Measurements from ENCODE around the gene RPL37.
"Not testable (repeated sequence)": the region's sequence is repeated elsewhere in the genome, so short reads cannot be mapped to it uniquely, and the experiment has no call there.

RPL37 gene

GRCh38 chr5:40834849-40835787, at the start of gene RPL37:
TSS of gene RPL37 (minus strand) at chr5:40835222. CDS start at chr5:40835185, 37 bp downstream.
- peak; percentile 76 to 91 for DNase-seq (ENCODE audit: low read depth in 1 of 2, low spot score in 1 of 2)

- not testable (repeated sequence) for DNase-seq (ENCODE audit: low read depth in 1 of 2, low spot score in 1 of 2)
Observed at GRCh38 chr5:40883051-40883450, 48.0 kb upstream of the RPL37 start.

- DNase-seq (ENCODE audit: low read depth in 1 of 2, low spot score in 1 of 2): no peak
Observed at GRCh38 chr5:40882291-40882690, 47.3 kb upstream of the RPL37 start.

- no peak for DNase-seq (ENCODE audit: low read depth in 1 of 2, low spot score in 1 of 2)
Observed at GRCh38 chr5:40879163-40879942, 44.3 kb upstream of the RPL37 start.

- no peak for DNase-seq (ENCODE audit: low read depth in 1 of 2, low spot score in 1 of 2)
Observed at GRCh38 chr5:40877371-40877988, 42.5 kb upstream of the RPL37 start.

- no peak for DNase-seq (ENCODE audit: low read depth in 1 of 2, low spot score in 1 of 2)
Observed at GRCh38 chr5:40875958-40876357, 40.9 kb upstream of the RPL37 start.

- no peak for DNase-seq (ENCODE audit: low read depth in 1 of 2, low spot score in 1 of 2)
Observed at GRCh38 chr5:40873286-40873880, 38.4 kb upstream of the RPL37 start.

GRCh38 chr5:40872253-40872652, 37.2 kb upstream of the RPL37 start:
- DNase-seq (ENCODE audit: low read depth in 1 of 2, low spot score in 1 of 2): not testable (repeated sequence)

GRCh38 chr5:40871177-40871576, 36.2 kb upstream of the RPL37 start:
- DNase-seq (ENCODE audit: low read depth in 1 of 2, low spot score in 1 of 2): no peak

- DNase-seq (ENCODE audit: low read depth in 1 of 2, low spot score in 1 of 2): no peak
Observed at GRCh38 chr5:40869384-40869783, 34.4 kb upstream of the RPL37 start.

GRCh38 chr5:40866844-40867243, 31.8 kb upstream of the RPL37 start:
- no peak for DNase-seq (ENCODE audit: low read depth in 1 of 2, low spot score in 1 of 2)

- DNase-seq (ENCODE audit: low read depth in 1 of 2, low spot score in 1 of 2): not testable (repeated sequence)
Observed at GRCh38 chr5:40865004-40865403, 30.0 kb upstream of the RPL37 start.

- DNase-seq (ENCODE audit: low read depth in 1 of 2, low spot score in 1 of 2): no peak
Observed at GRCh38 chr5:40860711-40861110, 25.7 kb upstream of the RPL37 start.

GRCh38 chr5:40853632-40854192, 18.7 kb upstream of the RPL37 start:
- no peak for DNase-seq (ENCODE audit: low read depth in 1 of 2, low spot score in 1 of 2)

GRCh38 chr5:40847525-40847924, 12.5 kb upstream of the RPL37 start:
- DNase-seq (ENCODE audit: low read depth in 1 of 2, low spot score in 1 of 2): no peak

GRCh38 chr5:40846371-40846770, 11.3 kb upstream of the RPL37 start:
- no peak for DNase-seq (ENCODE audit: low read depth in 1 of 2, low spot score in 1 of 2)

GRCh38 chr5:40844565-40844964, 9.5 kb upstream of the RPL37 start:
- DNase-seq (ENCODE audit: low read depth in 1 of 2, low spot score in 1 of 2): no peak

- no peak for DNase-seq (ENCODE audit: low read depth in 1 of 2, low spot score in 1 of 2)
Observed at GRCh38 chr5:40842351-40842750, 7.3 kb upstream of the RPL37 start.

- no peak for DNase-seq (ENCODE audit: low read depth in 1 of 2, low spot score in 1 of 2)
Observed at GRCh38 chr5:40841068-40841805, 6.2 kb upstream of the RPL37 start, which contains the start of gene CARD6. TSS of gene CARD6 (plus strand) at chr5:40841367. CDS start at chr5:40841383, 16 bp downstream.

GRCh38 chr5:40838086-40838485, 3.1 kb upstream of the RPL37 start:
- DNase-seq (ENCODE audit: low read depth in 1 of 2, low spot score in 1 of 2): no peak

All from activated CD4-positive, alpha-beta T cell treated with anti-CD3 and anti-CD28 coated beads, Interleukin-2, amount 50 U/mL, for 24 hours (primary cell).